HEK293 (cell line): ENCODE data around the gene ZNF80.

ENCODE experiments used
- CTCF ChIA-PET: fragments of 350-600 bp; formaldehyde crosslinking; extraction: SDS; loops from one replicate; lab custom pipeline; 2021; ENCODE audit warnings: antibody characterized with exemption; lab: Yijun Ruan, JAX
- POLR2A ChIA-PET: fragments of 300-600 bp; formaldehyde crosslinking; extraction: SDS; loops from one replicate; lab custom pipeline; 2020; ENCODE audit warnings: antibody characterized with exemption, inconsistent platforms; lab: Yijun Ruan, JAX
- H3K27ac ChIP-seq: fragments of 200-500 bp; sonication (Bioruptor generic); 2 replicates; pipeline ENCODE4 v1.5.1; 2014; ENCODE audit warnings: low read depth, low read length, control low read depth, inconsistent platforms; ENCODE audit errors: extremely low read depth
- H3K36me3 ChIP-seq, 2 experiments: fragments of 200-500 bp in 1 of 2; sonication (Bioruptor generic) in 1 of 2; 1 replicate in 1 of 2; 2 replicates in 1 of 2; pipeline ENCODE4 v1.5.1; 2014 to 2017; ENCODE audit warnings: inconsistent platforms in 2 of 2, low read length in 2 of 2; ENCODE audit not compliant: control insufficient read depth in 2 of 2, insufficient read depth in 1 of 2
- H3K4me1 ChIP-seq: fragments of 200-500 bp; sonication (Bioruptor generic); 2 replicates; pipeline ENCODE4 v1.5.1; 2014; ENCODE audit warnings: mild to moderate bottlenecking, low read length, inconsistent platforms; ENCODE audit not compliant: control insufficient read depth, insufficient read depth
- H3K4me3 ChIP-seq: 2 replicates; pipeline ENCODE4 v1.5.1; 2011; ENCODE audit warnings: low read depth, mild to moderate bottlenecking, control low read depth, low read length, moderate library complexity
- H3K9me3 ChIP-seq: fragments of 200-500 bp; sonication (Bioruptor generic); 2 replicates; pipeline ENCODE4 v1.5.1; 2014; ENCODE audit warnings: low read depth, low read length, inconsistent platforms; ENCODE audit not compliant: control insufficient read depth, insufficient read depth
- KLF8 ChIP-seq: fragments of 450-650 bp; formaldehyde crosslinking; IDR thresholded peaks from 2 replicates; pipeline ENCODE4 v1.5.1; 2016; ENCODE audit warnings: missing biosample characterization, missing genetic modification characterization
- MEIS1 ChIP-seq: sonication (generic); formaldehyde crosslinking; IDR thresholded peaks from 2 replicates; pipeline ENCODE4 v1.8.1; 2022; ENCODE audit warnings: missing genetic modification reagents, mild to moderate bottlenecking, borderline replicate concordance
- SETDB1 ChIP-seq: IDR thresholded peaks from one replicate; pipeline ENCODE4 v1.6.1; 2017; ENCODE audit warnings: mild to moderate bottlenecking, low read length, moderate library complexity, mixed read lengths; ENCODE audit not compliant: insufficient read length
- SP7 ChIP-seq: fragments of 450-650 bp; formaldehyde crosslinking; IDR thresholded peaks from 2 replicates; pipeline ENCODE4 v1.5.1; 2016; ENCODE audit warnings: missing biosample characterization, missing genetic modification characterization
- ZBTB21 ChIP-seq: fragments of 450-650 bp; formaldehyde crosslinking; IDR thresholded peaks from 2 replicates; pipeline ENCODE4 v1.5.1; 2017; ENCODE audit warnings: missing biosample characterization, missing genetic modification characterization
- ZNF19 ChIP-seq: fragments of 450-650 bp; formaldehyde crosslinking; IDR thresholded peaks from 2 replicates; pipeline ENCODE4; 2016; ENCODE audit warnings: missing biosample characterization, missing genetic modification characterization, low read depth
- ZNF302 ChIP-seq: fragments of 450-650 bp; formaldehyde crosslinking; IDR thresholded peaks from 2 replicates; pipeline ENCODE4 v1.5.1; 2016; ENCODE audit warnings: missing biosample characterization, missing genetic modification characterization, low read depth
- ZNF521 ChIP-seq: fragments of 450-650 bp; formaldehyde crosslinking; IDR thresholded peaks from 2 replicates; pipeline ENCODE4 v1.5.1; 2017; ENCODE audit warnings: missing biosample characterization, mild to moderate bottlenecking, missing genetic modification characterization
- ZNF571 ChIP-seq: fragments of 450-650 bp; formaldehyde crosslinking; IDR thresholded peaks from 2 replicates; pipeline ENCODE4 v1.5.0; 2017; ENCODE audit warnings: missing biosample characterization, missing genetic modification characterization
- ZNF707 ChIP-seq: fragments of 450-650 bp; formaldehyde crosslinking; IDR thresholded peaks from 2 replicates; pipeline ENCODE4 v1.5.1; 2016; ENCODE audit warnings: missing biosample characterization, missing genetic modification characterization
- ZNF785 ChIP-seq: fragments of 450-650 bp; formaldehyde crosslinking; IDR thresholded peaks from 2 replicates; pipeline ENCODE4 v1.5.1; 2016; ENCODE audit warnings: missing biosample characterization, missing genetic modification characterization
- ZXDB ChIP-seq: fragments of 450-650 bp; formaldehyde crosslinking; IDR thresholded peaks from 2 replicates; pipeline ENCODE4 v1.5.1; 2016; ENCODE audit warnings: missing biosample characterization, missing genetic modification characterization
- TF ChIP-seq, protein P1 (sequence below): IDR thresholded peaks from 2 replicates; pipeline ENCODE4 v1.6.1; 2011; ENCODE audit warnings: mild to moderate bottlenecking, low read depth, low read length, borderline replicate concordance
- TF ChIP-seq, protein P2 (sequence below): fragments of 450-650 bp; IDR thresholded peaks from 2 replicates; pipeline ENCODE4 v1.5.1; 2018; ENCODE audit warnings: missing biosample characterization, missing genetic modification characterization
- TF ChIP-seq, protein P3 (sequence below): fragments of 450-650 bp; formaldehyde crosslinking; IDR thresholded peaks from 2 replicates; pipeline ENCODE4 v1.5.1; 2016; ENCODE audit warnings: missing biosample characterization, missing genetic modification characterization
- TF ChIP-seq, protein P4 (sequence below): fragments of 450-650 bp; formaldehyde crosslinking; IDR thresholded peaks from 2 replicates; pipeline ENCODE4 v1.5.1; 2016; ENCODE audit warnings: missing biosample characterization, missing genetic modification characterization
- TF ChIP-seq, protein P5 (sequence below): fragments of 450-650 bp; formaldehyde crosslinking; IDR thresholded peaks from 2 replicates; pipeline ENCODE4 v1.5.1; 2017; ENCODE audit warnings: missing biosample characterization, missing genetic modification characterization

The ZNF80 gene

DNA sequence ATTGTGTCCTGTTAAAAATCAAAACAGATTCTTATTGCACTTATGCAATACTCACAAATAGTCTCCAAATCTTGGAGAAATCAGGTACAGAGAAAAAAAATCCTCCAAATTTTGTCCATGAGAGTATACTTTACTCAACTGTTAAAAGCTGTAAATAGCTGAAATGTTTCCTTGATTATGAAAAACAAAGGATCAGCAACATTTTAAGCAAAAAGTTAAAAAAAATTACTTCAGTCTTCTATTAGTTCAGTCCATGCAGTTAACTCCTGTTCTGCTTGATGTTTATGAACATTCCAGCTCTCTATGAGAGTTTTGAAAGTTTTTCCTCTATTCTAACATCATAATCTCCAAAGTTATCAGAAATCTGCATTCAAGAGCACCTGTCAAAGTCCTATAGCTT lies 22.8 kb upstream of the ZNF80 start:
- CTCF ChIA-PET = no interaction called here
- POLR2A ChIA-PET = no interaction called here
- Histone ChIP-seq H3K4me3 (no peak overlapping the region), H3K27ac (no peak overlapping the region), H3K4me1 (no peaks in the 10 kb centered on the region), H3K36me3 (no peaks in the 10 kb centered on the region), H3K9me3 (no peaks in the 10 kb centered on the region)
- TF ChIP-seq, protein P1, sequence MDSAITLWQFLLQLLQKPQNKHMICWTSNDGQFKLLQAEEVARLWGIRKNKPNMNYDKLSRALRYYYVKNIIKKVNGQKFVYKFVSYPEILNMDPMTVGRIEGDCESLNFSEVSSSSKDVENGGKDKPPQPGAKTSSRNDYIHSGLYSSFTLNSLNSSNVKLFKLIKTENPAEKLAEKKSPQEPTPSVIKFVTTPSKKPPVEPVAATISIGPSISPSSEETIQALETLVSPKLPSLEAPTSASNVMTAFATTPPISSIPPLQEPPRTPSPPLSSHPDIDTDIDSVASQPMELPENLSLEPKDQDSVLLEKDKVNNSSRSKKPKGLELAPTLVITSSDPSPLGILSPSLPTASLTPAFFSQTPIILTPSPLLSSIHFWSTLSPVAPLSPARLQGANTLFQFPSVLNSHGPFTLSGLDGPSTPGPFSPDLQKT = no peak
- TF ChIP-seq SETDB1 (peak; percentile 91), ZNF785 (tag by site-specific recombination) (no peak), ZNF571 (tag by site-specific recombination) (no peak)

DNA sequence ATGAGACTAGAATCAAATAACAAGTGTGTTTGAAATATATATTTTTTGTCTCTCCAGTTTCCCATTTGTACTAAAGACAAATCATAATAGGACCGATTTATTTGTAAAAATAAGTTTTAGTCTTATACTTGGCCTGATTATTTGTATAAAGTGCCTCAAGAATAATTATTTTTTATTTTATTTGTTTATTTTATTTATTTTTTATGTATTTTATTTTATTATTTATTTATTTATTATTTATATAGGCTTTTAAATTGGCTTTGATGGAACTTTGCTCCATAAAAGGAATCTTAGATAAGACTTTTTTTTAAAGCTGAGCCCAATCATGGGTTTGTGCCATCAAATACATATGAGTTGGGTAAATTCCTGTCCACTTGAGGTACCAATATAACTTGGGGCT lies 22.2 kb upstream of the ZNF80 start:
- no peak for TF ChIP-seq KLF8
- TF ChIP-seq MEIS1 = no peak
- no peak for TF ChIP-seq ZNF521 (tag by site-specific recombination)
- Histone ChIP-seq H3K4me3 (no peak overlapping the region), H3K36me3 (no peaks in the 10 kb centered on the region), H3K4me1 (no peaks in the 10 kb centered on the region), H3K27ac (no peak overlapping the region), H3K9me3 (no peaks in the 10 kb centered on the region)
- CTCF ChIA-PET = no interaction called here
- POLR2A ChIA-PET = no interaction called here

DNA sequence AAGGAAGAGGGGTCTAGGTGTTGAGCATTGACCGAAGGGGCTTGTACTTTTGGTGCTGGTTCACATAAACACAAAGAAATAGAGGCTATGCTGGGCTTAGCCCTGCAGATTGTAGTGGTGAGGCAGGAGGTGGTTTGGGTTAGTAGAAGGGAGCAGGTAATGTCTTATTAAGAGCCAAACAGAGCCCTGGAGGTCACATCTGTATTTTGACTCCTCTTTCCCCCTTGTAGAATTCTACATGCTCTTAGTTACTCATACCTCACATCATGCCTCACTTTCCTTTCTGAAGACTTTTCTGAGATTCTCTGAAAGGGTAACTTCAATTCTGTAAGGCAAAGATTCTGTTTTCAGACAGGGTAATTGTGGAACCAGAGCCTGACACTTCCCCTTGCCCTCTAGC lies 16.1 kb upstream of the ZNF80 start:
- no peak for TF ChIP-seq ZNF707 (tag by site-specific recombination)
- TF ChIP-seq, protein P2, sequence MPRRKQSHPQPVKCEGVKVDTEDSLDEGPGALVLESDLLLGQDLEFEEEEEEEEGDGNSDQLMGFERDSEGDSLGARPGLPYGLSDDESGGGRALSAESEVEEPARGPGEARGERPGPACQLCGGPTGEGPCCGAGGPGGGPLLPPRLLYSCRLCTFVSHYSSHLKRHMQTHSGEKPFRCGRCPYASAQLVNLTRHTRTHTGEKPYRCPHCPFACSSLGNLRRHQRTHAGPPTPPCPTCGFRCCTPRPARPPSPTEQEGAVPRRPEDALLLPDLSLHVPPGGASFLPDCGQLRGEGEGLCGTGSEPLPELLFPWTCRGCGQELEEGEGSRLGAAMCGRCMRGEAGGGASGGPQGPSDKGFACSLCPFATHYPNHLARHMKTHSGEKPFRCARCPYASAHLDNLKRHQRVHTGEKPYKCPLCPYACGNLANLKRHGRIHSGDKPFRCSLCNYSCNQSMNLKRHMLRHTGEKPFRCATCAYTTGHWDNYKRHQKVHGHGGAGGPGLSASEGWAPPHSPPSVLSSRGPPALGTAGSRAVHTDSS = no peak
- TF ChIP-seq, protein P3, sequence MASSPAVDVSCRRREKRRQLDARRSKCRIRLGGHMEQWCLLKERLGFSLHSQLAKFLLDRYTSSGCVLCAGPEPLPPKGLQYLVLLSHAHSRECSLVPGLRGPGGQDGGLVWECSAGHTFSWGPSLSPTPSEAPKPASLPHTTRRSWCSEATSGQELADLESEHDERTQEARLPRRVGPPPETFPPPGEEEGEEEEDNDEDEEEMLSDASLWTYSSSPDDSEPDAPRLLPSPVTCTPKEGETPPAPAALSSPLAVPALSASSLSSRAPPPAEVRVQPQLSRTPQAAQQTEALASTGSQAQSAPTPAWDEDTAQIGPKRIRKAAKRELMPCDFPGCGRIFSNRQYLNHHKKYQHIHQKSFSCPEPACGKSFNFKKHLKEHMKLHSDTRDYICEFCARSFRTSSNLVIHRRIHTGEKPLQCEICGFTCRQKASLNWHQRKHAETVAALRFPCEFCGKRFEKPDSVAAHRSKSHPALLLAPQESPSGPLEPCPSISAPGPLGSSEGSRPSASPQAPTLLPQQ = no peak
- Histone ChIP-seq H3K9me3 (no peaks in the 10 kb centered on the region), H3K27ac (no peak overlapping the region), H3K4me1 (no peaks in the 10 kb centered on the region), H3K36me3 (no peaks in the 10 kb centered on the region), H3K4me3 (no peak overlapping the region)
- ChIA-PET POLR2A (no interaction called here), CTCF (no interaction called here)

DNA sequence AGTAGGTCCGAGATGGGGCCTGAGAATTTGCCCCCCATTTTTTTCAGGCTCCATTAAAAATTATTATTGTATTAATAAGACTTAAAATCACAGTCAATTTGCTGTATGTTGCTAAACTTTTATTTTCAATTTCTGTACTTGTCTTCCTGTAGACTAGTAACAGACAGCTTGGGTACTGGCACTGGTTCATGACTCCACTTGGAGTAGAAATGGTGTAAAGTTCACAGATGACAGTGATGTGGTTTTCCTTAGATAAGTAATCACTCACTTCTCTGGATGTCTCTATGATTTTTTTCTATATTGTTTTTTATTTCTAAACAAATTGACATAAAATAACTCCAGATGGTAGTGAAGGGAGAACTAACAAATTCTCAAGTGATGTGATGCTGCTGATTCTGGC lies 15.6 kb upstream of the ZNF80 start:
- no peaks in the 10 kb centered on the region for H3K36me3 ChIP-seq
- H3K4me1 ChIP-seq = no peaks in the 10 kb centered on the region
- H3K4me3 ChIP-seq = no peak overlapping the region
- no peaks in the 10 kb centered on the region for H3K9me3 ChIP-seq
- ChIA-PET CTCF (no interaction called here), POLR2A (no interaction called here)
- no peak overlapping the region for H3K27ac ChIP-seq
- TF ChIP-seq SP7 (tag by site-specific recombination) = no peak
- TF ChIP-seq, protein P4, sequence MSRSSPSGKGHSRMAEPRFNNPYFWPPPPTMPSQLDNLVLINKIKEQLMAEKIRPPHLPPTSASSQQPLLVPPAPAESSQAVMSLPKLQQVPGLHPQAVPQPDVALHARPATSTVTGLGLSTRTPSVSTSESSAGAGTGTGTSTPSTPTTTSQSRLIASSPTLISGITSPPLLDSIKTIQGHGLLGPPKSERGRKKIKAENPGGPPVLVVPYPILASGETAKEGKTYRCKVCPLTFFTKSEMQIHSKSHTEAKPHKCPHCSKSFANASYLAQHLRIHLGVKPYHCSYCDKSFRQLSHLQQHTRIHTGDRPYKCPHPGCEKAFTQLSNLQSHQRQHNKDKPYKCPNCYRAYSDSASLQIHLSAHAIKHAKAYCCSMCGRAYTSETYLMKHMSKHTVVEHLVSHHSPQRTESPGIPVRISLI (tag by site-specific recombination) = no peak
- TF ChIP-seq ZNF302 (tag by site-specific recombination) = no peak
- no peak for TF ChIP-seq ZXDB (tag by site-specific recombination)
- TF ChIP-seq ZNF19 = no peak
- TF ChIP-seq, protein P5, sequence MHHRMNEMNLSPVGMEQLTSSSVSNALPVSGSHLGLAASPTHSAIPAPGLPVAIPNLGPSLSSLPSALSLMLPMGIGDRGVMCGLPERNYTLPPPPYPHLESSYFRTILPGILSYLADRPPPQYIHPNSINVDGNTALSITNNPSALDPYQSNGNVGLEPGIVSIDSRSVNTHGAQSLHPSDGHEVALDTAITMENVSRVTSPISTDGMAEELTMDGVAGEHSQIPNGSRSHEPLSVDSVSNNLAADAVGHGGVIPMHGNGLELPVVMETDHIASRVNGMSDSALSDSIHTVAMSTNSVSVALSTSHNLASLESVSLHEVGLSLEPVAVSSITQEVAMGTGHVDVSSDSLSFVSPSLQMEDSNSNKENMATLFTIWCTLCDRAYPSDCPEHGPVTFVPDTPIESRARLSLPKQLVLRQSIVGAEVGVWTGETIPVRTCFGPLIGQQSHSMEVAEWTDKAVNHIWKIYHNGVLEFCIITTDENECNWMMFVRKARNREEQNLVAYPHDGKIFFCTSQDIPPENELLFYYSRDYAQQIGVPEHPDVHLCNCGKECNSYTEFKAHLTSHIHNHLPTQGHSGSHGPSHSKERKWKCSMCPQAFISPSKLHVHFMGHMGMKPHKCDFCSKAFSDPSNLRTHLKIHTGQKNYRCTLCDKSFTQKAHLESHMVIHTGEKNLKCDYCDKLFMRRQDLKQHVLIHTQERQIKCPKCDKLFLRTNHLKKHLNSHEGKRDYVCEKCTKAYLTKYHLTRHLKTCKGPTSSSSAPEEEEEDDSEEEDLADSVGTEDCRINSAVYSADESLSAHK = no peak
- TF ChIP-seq ZBTB21 = no peak
